ENCODE data around the gene RSPO3.

- TF ChIP-seq POLR2A (IDR thresholded peaks at IDR 0.05; ENCODE audit: low read depth, low read length) (no peak), POLR2AphosphoS5 (IDR thresholded peaks at IDR 0.05; ENCODE audit: low read depth, low read length) (no peak), TAF1 (IDR thresholded peaks at IDR 0.05; ENCODE audit: borderline replicate concordance, low read depth, low read length) (no peak)
Measured at GRCh38 chr6:127200114-127200513, 81.6 kb downstream of the RSPO3 start.
